MM.1S (cell line): ENCODE measurements around the gene ASCL2.

Experiments used
- EZH2phosphoT487 ChIP-seq: fragments of 300-600 bp; sonication (generic); IDR thresholded peaks from 2 replicates; pipeline ENCODE4 v1.6.1; 2018; ENCODE audit warnings: antibody characterized with exemption, low read length
- TF ChIP-seq, protein P1 (sequence below): fragments of 300-600 bp; sonication (generic); IDR thresholded peaks from 2 replicates; pipeline ENCODE4 v1.5.1; 2016; ENCODE audit warnings: antibody characterized with exemption, low read length, mixed read lengths

DNA sequence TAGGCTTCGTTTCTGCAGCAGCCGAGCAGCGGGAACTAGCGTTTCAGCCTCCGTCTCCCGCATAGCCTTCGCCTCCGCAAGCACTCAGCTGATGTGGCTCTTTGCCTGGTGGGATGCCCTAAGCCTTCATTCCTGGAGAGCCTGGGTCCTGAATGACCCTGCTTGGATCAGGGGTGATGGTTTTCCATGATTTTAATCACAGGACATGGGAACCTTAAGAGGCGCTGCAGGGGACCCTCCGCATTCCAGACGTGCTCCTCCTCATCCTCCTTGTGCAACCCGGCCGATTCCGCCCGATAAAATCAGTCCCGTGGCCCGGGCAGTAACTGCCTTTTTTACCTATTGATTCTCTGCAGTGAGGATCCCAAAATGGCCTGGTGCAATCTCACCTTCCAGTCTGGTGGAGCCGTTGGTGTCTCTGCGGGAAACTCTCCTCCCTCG, 23.2 kb upstream of the ASCL2 start:
- TF ChIP-seq, protein P1, sequence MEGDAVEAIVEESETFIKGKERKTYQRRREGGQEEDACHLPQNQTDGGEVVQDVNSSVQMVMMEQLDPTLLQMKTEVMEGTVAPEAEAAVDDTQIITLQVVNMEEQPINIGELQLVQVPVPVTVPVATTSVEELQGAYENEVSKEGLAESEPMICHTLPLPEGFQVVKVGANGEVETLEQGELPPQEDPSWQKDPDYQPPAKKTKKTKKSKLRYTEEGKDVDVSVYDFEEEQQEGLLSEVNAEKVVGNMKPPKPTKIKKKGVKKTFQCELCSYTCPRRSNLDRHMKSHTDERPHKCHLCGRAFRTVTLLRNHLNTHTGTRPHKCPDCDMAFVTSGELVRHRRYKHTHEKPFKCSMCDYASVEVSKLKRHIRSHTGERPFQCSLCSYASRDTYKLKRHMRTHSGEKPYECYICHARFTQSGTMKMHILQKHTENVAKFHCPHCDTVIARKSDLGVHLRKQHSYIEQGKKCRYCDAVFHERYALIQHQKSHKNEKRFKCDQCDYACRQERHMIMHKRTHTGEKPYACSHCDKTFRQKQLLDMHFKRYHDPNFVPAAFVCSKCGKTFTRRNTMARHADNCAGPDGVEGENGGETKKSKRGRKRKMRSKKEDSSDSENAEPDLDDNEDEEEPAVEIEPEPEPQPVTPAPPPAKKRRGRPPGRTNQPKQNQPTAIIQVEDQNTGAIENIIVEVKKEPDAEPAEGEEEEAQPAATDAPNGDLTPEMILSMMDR = no peak
- TF ChIP-seq EZH2phosphoT487 = no peak
